Ishikawa (cell line): ENCODE results near the gene C10orf88.
A peak's percentile ranks its signal among the peaks of the same experiment; 100 is the strongest.

Experiments used
- CEBPB ChIP-seq: IDR thresholded peaks from 2 replicates; pipeline ENCODE4 v1.6.1; 2012
- CREB1 ChIP-seq: IDR thresholded peaks from 2 replicates; pipeline ENCODE4 v1.6.1; 2012; ENCODE audit warnings: low read depth
- EGR1 ChIP-seq: IDR thresholded peaks from 2 replicates; pipeline ENCODE4 v1.6.1; 2012
- EP300 ChIP-seq: IDR thresholded peaks from 2 replicates; pipeline ENCODE4 v1.6.1; 2012; ENCODE audit warnings: borderline replicate concordance
- FOXM1 ChIP-seq: IDR thresholded peaks from 2 replicates; pipeline ENCODE4 v1.6.1; 2012; ENCODE audit warnings: low read depth, borderline replicate concordance
- NFIC ChIP-seq: IDR thresholded peaks from 2 replicates; pipeline ENCODE4 v1.6.1; 2012
- RAD21 ChIP-seq: IDR thresholded peaks from 2 replicates; pipeline ENCODE4 v1.6.1; 2012; ENCODE audit warnings: low read depth
- TAF1 ChIP-seq: IDR thresholded peaks from 2 replicates; pipeline ENCODE4 v1.6.1; 2012; ENCODE audit warnings: low read depth, mild to moderate bottlenecking
- TCF12 ChIP-seq: IDR thresholded peaks from 2 replicates; pipeline ENCODE4 v1.6.1; 2012; ENCODE audit warnings: low read depth
- TEAD4 ChIP-seq: IDR thresholded peaks from 2 replicates; pipeline ENCODE4 v1.6.1; 2012
- YY1 ChIP-seq: IDR thresholded peaks from 2 replicates; pipeline ENCODE4 v1.6.1; 2012; ENCODE audit warnings: low read depth
- ZBTB7A ChIP-seq: IDR thresholded peaks from 2 replicates; pipeline ENCODE4 v1.6.1; 2012; ENCODE audit warnings: low read depth
- TF ChIP-seq, protein P1 (sequence below): IDR thresholded peaks from 2 replicates; pipeline ENCODE4 v1.6.1; 2012
- TF ChIP-seq, protein P2 (sequence below): IDR thresholded peaks from 2 replicates; pipeline ENCODE4 v1.6.1; 2012; ENCODE audit warnings: low read depth, mild to moderate bottlenecking
- TF ChIP-seq, protein P3 (sequence below): IDR thresholded peaks from 2 replicates; pipeline ENCODE4 v1.6.1; 2012

C10orf88 gene

DNA sequence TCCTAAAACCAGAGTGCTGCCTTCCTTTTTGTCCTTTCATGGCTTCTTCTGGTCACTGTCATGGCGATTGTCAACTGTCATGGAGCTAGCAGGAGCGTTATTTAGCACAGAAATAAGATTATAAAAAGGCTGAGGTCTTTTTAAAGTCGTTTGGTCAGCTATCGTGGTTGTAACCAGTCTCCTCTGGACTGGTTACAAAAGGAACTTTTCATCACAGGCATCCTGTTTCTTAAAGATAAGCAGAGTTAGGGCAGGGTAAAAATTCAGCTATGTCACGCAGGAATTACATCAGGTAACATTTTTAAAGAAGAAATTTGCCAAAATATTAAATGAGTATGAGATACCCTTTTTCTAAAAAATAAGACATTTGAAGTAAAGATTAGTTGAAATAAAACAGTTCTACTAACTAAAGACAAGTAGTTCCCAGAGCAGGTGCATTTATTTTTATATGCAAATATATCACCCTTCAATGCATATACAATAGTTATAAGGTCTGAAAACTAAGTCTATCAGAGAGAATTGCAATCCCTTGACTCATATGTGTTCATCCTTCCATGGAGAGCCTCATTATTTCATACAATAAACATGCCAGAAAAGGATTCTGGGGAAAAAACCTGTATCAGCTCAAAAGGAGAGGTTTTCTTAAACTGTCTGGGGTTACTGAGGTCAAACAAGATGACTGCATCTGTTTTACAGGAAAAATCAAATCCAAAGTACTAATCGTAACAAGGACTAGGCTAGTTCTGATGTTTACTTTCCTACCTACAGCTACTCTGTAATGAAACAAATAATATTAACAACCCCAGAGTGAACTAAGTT is 22.7 kb downstream of the C10orf88 start:
- TF ChIP-seq, protein P1, sequence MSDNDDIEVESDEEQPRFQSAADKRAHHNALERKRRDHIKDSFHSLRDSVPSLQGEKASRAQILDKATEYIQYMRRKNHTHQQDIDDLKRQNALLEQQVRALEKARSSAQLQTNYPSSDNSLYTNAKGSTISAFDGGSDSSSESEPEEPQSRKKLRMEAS = no peak
- TF ChIP-seq EGR1 (no peak), NFIC (no peak), CREB1 (no peak), EP300 (no peak), FOXM1 (no peak), TAF1 (no peak), TCF12 (no peak), RAD21 (no peak), CEBPB (no peak), TEAD4 (no peak), YY1 (no peak), ZBTB7A (no peak)
- TF ChIP-seq, protein P2, sequence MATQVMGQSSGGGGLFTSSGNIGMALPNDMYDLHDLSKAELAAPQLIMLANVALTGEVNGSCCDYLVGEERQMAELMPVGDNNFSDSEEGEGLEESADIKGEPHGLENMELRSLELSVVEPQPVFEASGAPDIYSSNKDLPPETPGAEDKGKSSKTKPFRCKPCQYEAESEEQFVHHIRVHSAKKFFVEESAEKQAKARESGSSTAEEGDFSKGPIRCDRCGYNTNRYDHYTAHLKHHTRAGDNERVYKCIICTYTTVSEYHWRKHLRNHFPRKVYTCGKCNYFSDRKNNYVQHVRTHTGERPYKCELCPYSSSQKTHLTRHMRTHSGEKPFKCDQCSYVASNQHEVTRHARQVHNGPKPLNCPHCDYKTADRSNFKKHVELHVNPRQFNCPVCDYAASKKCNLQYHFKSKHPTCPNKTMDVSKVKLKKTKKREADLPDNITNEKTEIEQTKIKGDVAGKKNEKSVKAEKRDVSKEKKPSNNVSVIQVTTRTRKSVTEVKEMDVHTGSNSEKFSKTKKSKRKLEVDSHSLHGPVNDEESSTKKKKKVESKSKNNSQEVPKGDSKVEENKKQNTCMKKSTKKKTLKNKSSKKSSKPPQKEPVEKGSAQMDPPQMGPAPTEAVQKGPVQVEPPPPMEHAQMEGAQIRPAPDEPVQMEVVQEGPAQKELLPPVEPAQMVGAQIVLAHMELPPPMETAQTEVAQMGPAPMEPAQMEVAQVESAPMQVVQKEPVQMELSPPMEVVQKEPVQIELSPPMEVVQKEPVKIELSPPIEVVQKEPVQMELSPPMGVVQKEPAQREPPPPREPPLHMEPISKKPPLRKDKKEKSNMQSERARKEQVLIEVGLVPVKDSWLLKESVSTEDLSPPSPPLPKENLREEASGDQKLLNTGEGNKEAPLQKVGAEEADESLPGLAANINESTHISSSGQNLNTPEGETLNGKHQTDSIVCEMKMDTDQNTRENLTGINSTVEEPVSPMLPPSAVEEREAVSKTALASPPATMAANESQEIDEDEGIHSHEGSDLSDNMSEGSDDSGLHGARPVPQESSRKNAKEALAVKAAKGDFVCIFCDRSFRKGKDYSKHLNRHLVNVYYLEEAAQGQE = no peak
- TF ChIP-seq, protein P3, sequence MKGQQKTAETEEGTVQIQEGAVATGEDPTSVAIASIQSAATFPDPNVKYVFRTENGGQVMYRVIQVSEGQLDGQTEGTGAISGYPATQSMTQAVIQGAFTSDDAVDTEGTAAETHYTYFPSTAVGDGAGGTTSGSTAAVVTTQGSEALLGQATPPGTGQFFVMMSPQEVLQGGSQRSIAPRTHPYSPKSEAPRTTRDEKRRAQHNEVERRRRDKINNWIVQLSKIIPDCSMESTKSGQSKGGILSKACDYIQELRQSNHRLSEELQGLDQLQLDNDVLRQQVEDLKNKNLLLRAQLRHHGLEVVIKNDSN = no peak

DNA sequence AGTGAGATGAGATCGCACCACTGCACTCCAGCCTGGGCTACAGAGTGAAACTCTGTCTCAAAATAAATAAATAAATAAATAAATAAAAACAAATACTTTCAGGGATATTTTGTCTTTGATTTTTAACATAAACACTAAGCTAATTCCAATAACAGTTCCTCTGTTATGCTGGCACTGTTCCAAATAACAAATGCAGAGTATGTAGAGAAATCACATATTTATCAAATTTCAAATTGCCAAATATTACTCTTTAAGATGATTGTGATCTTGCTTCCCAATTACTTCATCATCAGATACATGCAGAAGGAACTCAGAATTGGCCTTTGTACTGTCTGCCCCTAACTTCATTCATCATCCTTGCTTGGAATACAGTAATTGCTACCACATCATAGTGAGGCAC is 23.9 kb downstream of the C10orf88 start:
- TF ChIP-seq CEBPB (no peak), FOXM1 (no peak), TAF1 (no peak), RAD21 (no peak), YY1 (no peak), NFIC (no peak), CREB1 (no peak), ZBTB7A (no peak), EGR1 (no peak)
- TF ChIP-seq, protein P2 = no peak
- TF ChIP-seq, protein P3 = no peak
- TF ChIP-seq, protein P1 = no peak

DNA sequence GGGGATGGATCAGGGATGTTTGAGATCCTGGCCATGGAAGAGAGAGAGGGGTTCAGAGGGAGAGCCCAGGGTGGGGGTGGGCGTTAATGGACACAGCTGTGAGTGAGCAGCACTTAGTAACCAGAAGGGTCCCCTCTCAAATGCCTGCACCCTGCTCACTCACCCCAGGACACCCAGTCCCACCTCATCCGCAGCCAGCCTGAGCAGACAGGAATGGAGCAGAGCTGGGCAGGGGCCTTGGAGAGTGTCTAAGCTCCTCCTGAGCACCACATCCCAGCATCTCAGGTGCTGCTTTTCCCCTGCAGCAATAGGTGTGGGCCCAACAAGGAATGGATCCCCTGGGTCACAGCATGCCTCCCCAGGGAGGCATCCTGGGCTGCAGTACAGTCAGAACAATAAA is 38.3 kb downstream of the C10orf88 start:
- no peak for TF ChIP-seq FOXM1
- TF ChIP-seq TAF1 = no peak

DNA sequence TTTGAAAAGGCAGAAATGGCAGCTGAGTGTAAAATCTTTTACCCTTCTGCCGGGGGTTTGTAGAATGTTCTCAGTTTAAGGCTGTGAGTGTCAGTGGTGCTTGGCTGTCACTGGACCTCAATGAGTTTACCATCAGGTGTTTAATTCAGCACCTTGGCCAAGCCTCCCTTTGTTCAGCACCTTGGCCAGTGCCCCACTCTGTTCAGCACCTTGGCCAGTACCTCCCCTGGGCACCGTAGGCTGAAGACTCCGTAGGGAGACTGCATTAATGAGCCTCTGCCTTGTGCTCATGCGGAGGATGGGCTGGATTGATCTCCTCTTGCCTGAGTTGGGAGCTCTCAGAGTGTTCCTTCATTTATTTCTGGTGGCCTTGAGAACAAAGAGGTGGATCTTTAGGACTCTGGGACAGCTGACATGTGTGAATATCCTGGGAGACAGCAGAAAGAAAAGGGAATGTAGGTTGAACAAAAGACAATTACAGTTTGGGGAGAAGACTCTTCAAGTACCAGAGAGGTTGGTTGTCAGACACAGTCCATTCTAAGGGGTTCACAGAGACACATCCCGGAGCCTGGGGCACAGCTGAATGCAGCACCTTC is 42.0 kb downstream of the C10orf88 start:
- TF ChIP-seq, protein P2 = peak; percentile 100
- TF ChIP-seq TCF12 = no peak
- TF ChIP-seq EGR1 = no peak
- peak; percentile 42; the same call in 1 of the 2 replicates for TF ChIP-seq EP300
- no peak; the same call in 1 of the 2 replicates for TF ChIP-seq YY1
- TF ChIP-seq NFIC = 0 out of 2 replicates have a peak, but pooled peaks have one; percentile 13
- TF ChIP-seq FOXM1 = no peak
- no peak for TF ChIP-seq CEBPB
- no peak for TF ChIP-seq TAF1
- no peak for TF ChIP-seq CREB1
- peak; percentile 24; the same call in 1 of the 2 replicates for TF ChIP-seq TEAD4
- TF ChIP-seq, protein P3 = no peak
- TF ChIP-seq, protein P1 = peak; percentile 80
- TF ChIP-seq ZBTB7A = no peak
- peak; percentile 36; the same call in 1 of the 2 replicates for TF ChIP-seq RAD21
